Osteocyte (in vitro differentiated cells): ENCODE measurements around the gene NPAT. TPM values are rescaled to one million over a fixed set of nuclear protein-coding genes. Genes with fewer than 3 reads are reported as not detected.

ENCODE experiments used
- DNase-seq: peaks from one replicate; pipeline ENCODE4 v3.0.0; 2021; ENCODE audit warnings: mixed read lengths; ENCODE audit not compliant: unreplicated experiment; ENCODE audit errors: extremely low spot score
- H3K27ac Mint-ChIP-seq: one replicate; pipeline ENCODE4 v1.8.0; 2021; ENCODE audit warnings: mild to moderate bottlenecking, mixed read lengths; ENCODE audit not compliant: unreplicated experiment
- H3K27me3 Mint-ChIP-seq: one replicate; pipeline ENCODE4 v1.8.0; 2021; ENCODE audit warnings: mixed read lengths; ENCODE audit not compliant: unreplicated experiment
- H3K36me3 Mint-ChIP-seq: one replicate; pipeline ENCODE4 v1.8.0; 2021; ENCODE audit warnings: mixed read lengths; ENCODE audit not compliant: unreplicated experiment
- H3K4me1 Mint-ChIP-seq: one replicate; pipeline ENCODE4 v1.8.0; 2021; ENCODE audit warnings: mixed read lengths; ENCODE audit not compliant: unreplicated experiment
- H3K4me3 Mint-ChIP-seq: one replicate; pipeline ENCODE4 v1.8.0; 2021; ENCODE audit warnings: mild to moderate bottlenecking, moderate library complexity, mixed read lengths; ENCODE audit not compliant: unreplicated experiment
- H3K9me3 Mint-ChIP-seq: one replicate; pipeline ENCODE4 v1.8.0; 2021; ENCODE audit warnings: mixed read lengths; ENCODE audit not compliant: unreplicated experiment
- CTCF ChIP-seq: fragments of 200-600 bp; sonication (generic); IDR thresholded peaks from 2 replicates; pipeline ENCODE4 v1.5.0; 2021; ENCODE audit warnings: antibody characterized with exemption, mild to moderate bottlenecking, moderate library complexity
- total RNA-seq: library from RNA; stranded (reverse); gene quantifications from 2 replicates; pipeline ENCODE4 v1.2.1, GENCODE V29; 2021

The NPAT gene
- total RNA-seq, 1 donor from 2014 or later = 15.8 TPM

GRCh38 chr11:108224366-108224765, 1.9 kb upstream of the NPAT start:
- H3K36me3 Mint-ChIP-seq = peaks cover 12% of the 10 kb centered on the region
- no peaks in the 10 kb centered on the region for H3K27me3 Mint-ChIP-seq
- H3K9me3 Mint-ChIP-seq = no peaks in the 10 kb centered on the region
- no peak for TF ChIP-seq CTCF
- no peak overlapping the region for H3K27ac Mint-ChIP-seq
- H3K4me3 Mint-ChIP-seq = no peak overlapping the region
- DNase-seq = no peak
- peaks cover 22% of the 10 kb centered on the region for H3K4me1 Mint-ChIP-seq

- no peaks in the 10 kb centered on the region for H3K9me3 Mint-ChIP-seq
- H3K27ac Mint-ChIP-seq = no peak overlapping the region
- no peaks in the 10 kb centered on the region for H3K27me3 Mint-ChIP-seq
- no peak for DNase-seq
- TF ChIP-seq CTCF = no peak
- H3K36me3 Mint-ChIP-seq = peaks cover 5% of the 10 kb centered on the region
- H3K4me3 Mint-ChIP-seq = no peak overlapping the region
- H3K4me1 Mint-ChIP-seq = peaks cover 29% of the 10 kb centered on the region
These were observed 1.1 kb upstream of the NPAT start for GRCh38 chr11:108223348-108224149.

GRCh38 chr11:108221911-108222573, 396 bp downstream of the NPAT start:
- Mint-ChIP-seq H3K4me1 (peaks cover 31% of the 10 kb centered on the region), H3K36me3 (peaks cover 1% of the 10 kb centered on the region), H3K27ac (no peak overlapping the region), H3K9me3 (no peaks in the 10 kb centered on the region), H3K4me3 (no peak overlapping the region), H3K27me3 (no peaks in the 10 kb centered on the region)
- no peak for TF ChIP-seq CTCF
- DNase-seq = no peak

- H3K4me3 Mint-ChIP-seq = no peak overlapping the region
- DNase-seq = no peak
- no peak for TF ChIP-seq CTCF
- H3K27me3 Mint-ChIP-seq = no peaks in the 10 kb centered on the region
- peaks cover 30% of the 10 kb centered on the region for H3K4me1 Mint-ChIP-seq
- no peaks in the 10 kb centered on the region for H3K9me3 Mint-ChIP-seq
- H3K27ac Mint-ChIP-seq = no peak overlapping the region
- no peaks in the 10 kb centered on the region for H3K36me3 Mint-ChIP-seq
These were observed 1.1 kb downstream of the NPAT start for GRCh38 chr11:108221371-108221770.

GRCh38 chr11:108220721-108221336, 1.6 kb downstream of the NPAT start:
- H3K4me1 Mint-ChIP-seq = peaks cover 27% of the 10 kb centered on the region
- TF ChIP-seq CTCF = no peak
- H3K36me3 Mint-ChIP-seq = no peaks in the 10 kb centered on the region
- no peak overlapping the region for H3K4me3 Mint-ChIP-seq
- no peaks in the 10 kb centered on the region for H3K9me3 Mint-ChIP-seq
- DNase-seq = no peak
- H3K27ac Mint-ChIP-seq = no peak overlapping the region
- H3K27me3 Mint-ChIP-seq = no peaks in the 10 kb centered on the region
